Measurements from ENCODE around the gene TNFAIP2. TPM values are rescaled to one million over a fixed set of nuclear protein-coding genes. Genes with fewer than 3 reads are reported as not detected.

Gene TNFAIP2
- total and polyA plus RNA-seq, 2 donors (not counting 3 experiments of a cell fraction or from before 2014, with no cell fraction given), result 31.6 to 42.7 TPM

- intact Hi-C loops (cut with micrococcal nuclease), result no loop called here
- TF ChIP-seq CTCF (IDR thresholded peaks at IDR 0.05; ENCODE audit: extremely low read depth in 1 of 2, insufficient read depth in 1 of 2, low read depth in 1 of 2, low read length in 2 of 2) (no peak), POLR2AphosphoS5 (IDR thresholded peaks at IDR 0.05; ENCODE audit: insufficient read depth, low read depth, low read length) (no peak)
- Histone ChIP-seq H3K36me3 (ENCODE audit: control insufficient read depth in 2 of 2, extremely low read depth in 1 of 2, insufficient read depth in 2 of 2, low read length in 2 of 2) (peaks cover 0 to 26% of the 10 kb centered on the region in 2 experiments), H3K27ac (ENCODE audit: insufficient read depth, low read depth, low read length) (no peak overlapping the region), H3K4me3 (replicated peaks in 1 of 3; ENCODE audit: insufficient read depth in 1 of 3, low read depth in 1 of 3, low read length in 3 of 3) (no peak overlapping the region), H3K27me3 (ENCODE audit: control insufficient read depth in 2 of 2, insufficient read depth in 2 of 2, low read length in 2 of 2) (peaks cover 7 to 10% of the 10 kb centered on the region in 2 experiments), H3K9me3 (replicated peaks; ENCODE audit: control insufficient read depth, insufficient read depth, low read length) (no peaks in the 10 kb centered on the region), H3K9me1 (replicated peaks; ENCODE audit: control insufficient read depth, extremely low read depth, insufficient read depth, low read length) (no peaks in the 10 kb centered on the region), H3K9ac (replicated peaks; ENCODE audit: extremely low read depth, insufficient read depth, low read length) (no peak overlapping the region), H3K79me2 (ENCODE audit: control insufficient read depth, insufficient read depth, low read length) (no peaks in the 10 kb centered on the region), H3K4me1 (ENCODE audit: control insufficient read depth, extremely low read depth, insufficient read depth, low read length) (peaks cover 6% of the 10 kb centered on the region), H4K20me1 (replicated peaks; ENCODE audit: control insufficient read depth, extremely low read depth, insufficient read depth, low read length) (no peaks in the 10 kb centered on the region), H2AFZ (ENCODE audit: low read depth, low read length) (no peak overlapping the region), H3K4me2 (ENCODE audit: insufficient read depth, low read length) (no peak overlapping the region)
- dilution Hi-C loops (cut with MboI; ENCODE audit: extremely low pct_ligation_motif_present, low sequenced_read_pairs), result no loop called here
- ChIA-PET CTCF (interaction anchor here (0.9 to 13.7 kb wide), 4 partner anchors 11 to 31 kb away, joined by 3 to 219 read pairs (median 4); partner anchors contain the start of gene TNFAIP2), POLR2A (no interaction called here)
- DNase-seq (ENCODE audit: low read depth, low spot score) (no peak), FAIRE-seq (no peak)
- no TSS peak for BruUV-seq (replicated peaks)
Measured at GRCh38 chr14:103134919-103135318, 11.7 kb downstream of the TNFAIP2 start.

- BruUV-seq (replicated peaks), result no TSS peak
- peaks cover 0 to 22% of the 10 kb centered on the region in 2 experiments for H3K36me3 ChIP-seq (ENCODE audit: control insufficient read depth in 2 of 2, extremely low read depth in 1 of 2, insufficient read depth in 2 of 2, low read length in 2 of 2)
- no peak overlapping the region for H3K4me3 ChIP-seq (replicated peaks in 1 of 3; ENCODE audit: insufficient read depth in 1 of 3, low read depth in 1 of 3, low read length in 3 of 3)
- no peak overlapping the region for H3K9ac ChIP-seq (replicated peaks; ENCODE audit: extremely low read depth, insufficient read depth, low read length)
- DNase-seq (ENCODE audit: low read depth, low spot score) (no peak), FAIRE-seq (no peak)
- H3K9me3 ChIP-seq (replicated peaks; ENCODE audit: control insufficient read depth, insufficient read depth, low read length), result no peaks in the 10 kb centered on the region
- intact Hi-C loops (cut with micrococcal nuclease), result no loop called here
- peaks cover 10 to 15% of the 10 kb centered on the region in 2 experiments for H3K27me3 ChIP-seq (ENCODE audit: control insufficient read depth in 2 of 2, insufficient read depth in 2 of 2, low read length in 2 of 2)
- H3K4me2 ChIP-seq (ENCODE audit: insufficient read depth, low read length), result no peak overlapping the region
- no peaks in the 10 kb centered on the region for H4K20me1 ChIP-seq (replicated peaks; ENCODE audit: control insufficient read depth, extremely low read depth, insufficient read depth, low read length)
- ChIA-PET CTCF (interaction anchor here (0.6 to 13.7 kb wide), 5 partner anchors 9 to 50 kb away, joined by 3 to 219 read pairs (median 4); no protein-coding TSS in a partner anchor), POLR2A (no interaction called here)
- dilution Hi-C loops (cut with MboI; ENCODE audit: extremely low pct_ligation_motif_present, low sequenced_read_pairs), result no loop called here
- H3K4me1 ChIP-seq (ENCODE audit: control insufficient read depth, extremely low read depth, insufficient read depth, low read length), result peaks cover 4% of the 10 kb centered on the region
- H3K27ac ChIP-seq (ENCODE audit: insufficient read depth, low read depth, low read length), result no peak overlapping the region
- H2AFZ ChIP-seq (ENCODE audit: low read depth, low read length), result no peak overlapping the region
- no peaks in the 10 kb centered on the region for H3K9me1 ChIP-seq (replicated peaks; ENCODE audit: control insufficient read depth, extremely low read depth, insufficient read depth, low read length)
- no peaks in the 10 kb centered on the region for H3K79me2 ChIP-seq (ENCODE audit: control insufficient read depth, insufficient read depth, low read length)
- TF ChIP-seq JUN (IDR thresholded peaks at IDR 0.05; ENCODE audit: borderline replicate concordance, insufficient read depth, insufficient read length, low read depth) (no peak), POLR2A (IDR thresholded peaks at IDR 0.05; ENCODE audit: low read depth, low read length) (no peak), MYC (IDR thresholded peaks at IDR 0.05; ENCODE audit: low read depth, low read length) (no peak), EZH2 (IDR thresholded peaks at IDR 0.05; ENCODE audit: borderline replicate concordance, low read depth, low read length, severe bottlenecking) (no peak), FOS (IDR thresholded peaks at IDR 0.05; ENCODE audit: borderline replicate concordance, insufficient read depth, low read length) (no peak), CTCF (IDR thresholded peaks at IDR 0.05; ENCODE audit: extremely low read depth in 1 of 2, insufficient read depth in 1 of 2, low read depth in 1 of 2, low read length in 2 of 2) (no peak), GATA2 (IDR thresholded peaks at IDR 0.05; ENCODE audit: insufficient read depth, insufficient read length, low read depth, low read length) (no peak), POLR2AphosphoS5 (IDR thresholded peaks at IDR 0.05; ENCODE audit: insufficient read depth, low read depth, low read length) (no peak), MAX (IDR thresholded peaks at IDR 0.05; ENCODE audit: insufficient read depth, insufficient read length) (no peak)
Measured at GRCh38 chr14:103135333-103136260, 12.3 kb downstream of the TNFAIP2 start.
